ENCODE results near the gene CPXM2.
"Not testable (repeated sequence)": the region's sequence is repeated elsewhere in the genome, so short reads cannot be mapped to it uniquely, and the experiment has no call there.

The CPXM2 gene

DNA sequence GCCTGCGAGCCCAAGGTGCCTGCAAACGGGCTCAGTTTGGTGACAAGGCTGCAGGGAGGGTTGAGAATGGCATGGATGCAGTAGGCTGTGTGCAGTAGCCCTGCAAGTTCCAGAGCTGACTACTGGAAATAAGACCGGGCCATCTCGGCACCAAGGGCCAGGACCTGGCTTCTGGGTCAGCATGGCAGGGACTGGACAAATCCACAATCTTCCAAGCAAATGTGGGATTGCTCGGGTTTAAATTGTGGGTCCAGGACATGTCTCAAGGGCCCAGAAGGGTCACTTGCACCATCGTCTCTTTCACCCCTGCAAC lies 147.4 kb downstream of the CPXM2 start:
- no peak for DNase-seq (ENCODE audit: low read depth in 2 of 2)

DNA sequence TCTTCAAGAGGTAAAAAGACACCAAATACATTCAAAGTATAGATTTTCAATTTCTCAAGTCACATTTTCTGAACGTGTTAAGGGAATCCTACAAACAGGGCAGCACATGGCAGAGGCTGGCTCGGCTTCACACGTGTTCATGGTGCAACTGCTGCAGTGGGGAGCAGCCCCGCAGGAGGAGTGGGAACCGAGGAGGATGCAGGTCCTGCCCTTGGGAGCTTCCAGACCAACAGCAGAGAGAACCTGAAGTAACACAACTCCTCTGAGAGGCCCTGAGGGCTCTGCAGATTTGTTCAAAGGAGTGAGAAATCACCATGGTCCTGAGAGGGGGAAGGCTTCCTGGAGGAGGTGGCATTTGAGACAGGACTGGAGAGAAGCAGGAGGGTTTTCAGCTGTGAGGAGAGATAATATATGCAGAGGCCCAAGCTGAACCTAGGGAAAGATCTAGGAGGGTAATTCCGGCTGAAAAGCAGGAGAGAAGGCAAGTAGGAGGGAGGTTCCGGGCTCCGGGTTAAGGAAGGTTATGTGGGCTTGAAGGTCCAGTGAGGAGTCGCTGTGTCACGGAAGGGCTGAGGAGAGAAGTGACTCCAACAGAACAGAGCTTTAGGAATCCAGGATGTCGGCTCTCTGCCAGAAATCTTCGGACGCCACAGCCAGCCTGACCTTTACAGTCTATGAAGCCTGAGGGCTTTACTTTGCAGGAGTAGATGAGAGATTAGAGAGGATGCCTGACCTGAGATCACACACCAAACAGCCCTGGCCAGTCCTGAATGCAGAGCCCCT lies 148.0 kb downstream of the CPXM2 start:
- DNase-seq (ENCODE audit: low read depth in 2 of 2), result no peak

DNA sequence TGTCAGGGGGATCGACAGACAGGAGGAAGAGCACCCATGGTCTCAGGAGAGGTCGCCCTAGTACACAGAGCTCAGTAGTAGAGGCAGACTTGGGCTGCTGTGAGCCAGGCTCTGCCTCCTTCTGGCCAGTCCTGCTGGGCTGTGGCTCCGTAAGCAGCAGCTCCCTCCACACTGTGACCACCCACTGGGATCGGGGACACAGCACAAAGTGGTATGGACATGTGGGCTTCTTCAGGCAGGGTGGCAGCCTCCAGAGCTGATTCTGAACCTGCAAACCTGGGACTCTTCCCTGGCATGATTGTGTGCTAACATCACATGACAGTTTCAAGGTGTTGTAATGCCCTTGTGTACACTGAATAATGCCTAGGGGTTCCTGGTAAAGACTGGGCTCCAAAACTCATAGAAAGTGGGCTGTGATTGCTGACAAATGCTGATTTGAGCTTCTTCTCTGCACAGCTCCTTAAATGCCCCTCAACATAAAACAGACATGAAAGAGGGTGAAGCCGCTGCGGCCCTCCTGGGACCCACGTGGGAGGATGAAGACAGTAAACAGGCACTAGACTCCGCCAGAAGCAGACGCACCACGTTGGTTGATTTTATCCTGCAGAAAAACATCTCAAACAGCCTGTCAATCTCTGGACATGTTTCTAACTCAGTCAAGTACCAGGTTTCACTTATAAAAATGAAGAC lies 148.7 kb downstream of the CPXM2 start:
- DNase-seq (ENCODE audit: low read depth in 2 of 2), result no peak

DNA sequence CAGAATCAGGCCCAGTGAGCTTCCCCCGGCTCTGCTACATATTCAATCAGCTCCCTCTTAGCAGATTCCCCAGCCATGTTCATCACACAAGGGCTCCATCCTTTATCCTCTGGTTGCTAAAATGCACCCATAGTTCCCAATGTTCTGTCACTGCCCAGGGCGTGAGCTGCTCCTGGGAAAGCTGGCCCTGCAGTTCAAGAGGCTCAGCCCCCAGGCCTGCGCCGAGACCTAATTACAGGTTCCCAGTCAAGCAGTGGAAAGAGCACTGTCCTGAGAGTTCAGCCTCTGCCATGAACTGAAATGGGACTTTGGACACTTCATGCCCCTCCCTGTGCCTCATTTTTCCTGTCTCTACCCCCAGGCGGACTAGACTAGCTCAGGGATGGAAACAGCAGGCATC lies 149.9 kb downstream of the CPXM2 start:
- DNase-seq (ENCODE audit: low read depth in 2 of 2), result no peak

DNA sequence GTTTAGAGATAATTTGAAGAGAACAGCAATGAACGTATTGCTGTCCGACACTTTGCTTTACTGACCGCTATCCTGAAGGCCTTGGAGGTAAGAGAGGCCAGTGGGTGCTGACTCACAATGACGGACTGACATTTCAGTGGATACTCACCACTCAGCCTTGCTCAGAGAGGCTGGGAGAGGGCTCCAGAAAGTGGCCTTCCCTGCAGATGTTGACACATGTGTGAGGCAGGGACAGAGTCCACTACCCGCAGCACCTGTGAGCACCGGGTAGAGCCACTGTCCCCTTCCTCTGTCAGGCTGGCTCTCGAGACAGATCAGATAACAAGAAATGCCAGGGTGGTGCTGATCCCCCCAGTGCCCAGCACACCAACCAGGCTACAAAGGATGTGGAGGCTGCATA lies 150.5 kb downstream of the CPXM2 start:
- no peak for DNase-seq (ENCODE audit: low read depth in 2 of 2)

DNA sequence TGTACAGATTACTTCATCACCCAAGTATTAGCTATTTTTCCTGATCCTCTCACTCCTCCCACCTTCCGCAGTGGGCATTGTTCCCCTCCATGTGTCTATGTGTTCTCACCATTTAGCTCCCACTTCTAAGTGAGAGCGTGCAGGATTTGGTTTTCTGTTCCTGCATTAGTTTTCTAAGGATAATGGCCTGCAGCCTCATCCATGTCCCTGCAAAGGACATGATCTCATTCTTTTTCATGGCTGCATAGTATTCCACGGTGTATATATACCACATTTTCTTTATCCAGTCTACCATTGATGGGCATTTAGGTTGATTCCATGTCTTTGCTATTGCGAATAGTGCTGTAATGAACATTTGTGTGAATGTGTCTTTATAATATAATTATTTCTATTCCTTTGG lies 154.7 kb downstream of the CPXM2 start:
- DNase-seq (ENCODE audit: low read depth in 2 of 2), result not testable (repeated sequence)

DNA sequence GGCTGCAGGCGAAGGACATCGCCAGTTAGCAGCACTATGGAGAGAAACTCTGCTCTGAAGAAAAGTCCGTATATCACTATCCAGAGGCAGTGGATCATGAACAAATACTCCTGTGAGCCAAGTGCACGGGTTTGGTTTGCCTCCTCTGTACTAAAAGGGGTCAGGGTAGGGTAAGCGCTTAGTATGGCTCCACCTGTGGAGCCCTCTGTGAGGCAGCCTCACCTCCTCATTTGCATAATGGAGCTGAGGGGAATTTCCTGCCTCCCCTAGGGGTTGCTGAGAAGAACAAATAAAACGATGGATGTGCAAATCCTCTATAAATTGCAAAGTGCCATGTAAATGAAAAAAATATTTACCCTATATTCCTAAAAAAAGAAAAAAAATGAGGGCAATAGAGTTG lies 162.1 kb downstream of the CPXM2 start:
- DNase-seq (ENCODE audit: low read depth in 2 of 2), result no peak

DNA sequence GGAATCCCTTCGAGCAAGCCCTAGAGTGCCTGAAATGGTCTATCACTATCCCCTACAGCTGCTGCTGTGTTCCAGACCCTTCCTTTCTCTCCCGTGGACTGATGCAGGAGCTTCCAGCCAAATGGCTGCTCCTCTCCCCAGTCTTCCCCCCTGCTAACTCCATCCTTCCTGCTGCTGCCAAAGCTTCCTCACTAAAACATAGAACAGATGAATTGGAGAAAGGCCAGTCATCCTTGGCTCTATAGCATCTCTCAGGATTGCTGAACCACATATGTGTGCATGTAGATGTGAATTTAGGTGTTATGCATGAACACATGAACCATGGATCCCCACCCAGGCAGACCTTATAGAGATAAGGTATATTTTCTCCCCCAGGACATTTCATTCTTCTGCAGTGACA lies 164.8 kb downstream of the CPXM2 start:
- no peak for DNase-seq (ENCODE audit: low read depth in 2 of 2)

DNA sequence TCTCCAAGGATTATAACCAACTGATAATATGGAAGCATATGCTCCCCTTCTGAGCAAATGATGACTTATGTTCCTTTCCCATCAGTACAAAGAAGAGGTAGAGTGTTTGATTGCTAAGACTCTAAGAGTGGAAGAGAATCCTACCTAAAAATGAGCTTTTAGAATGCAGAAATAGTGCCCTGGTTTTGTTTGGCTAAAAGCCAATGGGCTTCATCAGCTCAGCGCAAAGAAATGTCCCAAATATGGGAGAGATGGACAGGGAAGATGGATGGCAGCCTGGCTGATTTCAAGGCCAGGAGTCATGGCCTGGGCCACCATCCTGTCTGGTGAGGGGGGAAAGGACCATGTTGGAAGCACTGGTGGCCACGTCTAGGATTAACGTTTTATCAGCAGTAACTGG lies 165.2 kb downstream of the CPXM2 start:
- DNase-seq (ENCODE audit: low read depth in 2 of 2), result no peak

DNA sequence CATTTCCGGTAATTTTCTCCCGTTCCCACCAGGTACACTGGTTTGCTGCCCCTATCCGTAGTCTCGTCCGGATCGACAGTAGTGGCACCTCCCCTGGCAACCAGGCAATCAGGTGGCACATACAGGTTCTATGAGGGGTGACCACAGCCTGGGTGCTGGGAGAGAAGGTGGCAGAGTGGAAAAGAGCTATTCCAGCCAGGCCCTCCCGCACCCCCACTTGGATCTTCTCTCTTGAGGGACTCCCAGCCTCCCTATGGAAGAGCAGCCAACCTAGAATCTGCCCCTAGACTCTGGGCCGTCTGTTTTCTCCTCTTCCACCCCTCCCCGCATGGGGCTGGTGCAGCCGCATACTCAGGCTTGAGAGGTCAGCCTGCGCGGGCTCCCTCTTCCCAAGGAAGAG lies 166.9 kb downstream of the CPXM2 start:
- DNase-seq (ENCODE audit: low read depth in 2 of 2), result no peak

DNA sequence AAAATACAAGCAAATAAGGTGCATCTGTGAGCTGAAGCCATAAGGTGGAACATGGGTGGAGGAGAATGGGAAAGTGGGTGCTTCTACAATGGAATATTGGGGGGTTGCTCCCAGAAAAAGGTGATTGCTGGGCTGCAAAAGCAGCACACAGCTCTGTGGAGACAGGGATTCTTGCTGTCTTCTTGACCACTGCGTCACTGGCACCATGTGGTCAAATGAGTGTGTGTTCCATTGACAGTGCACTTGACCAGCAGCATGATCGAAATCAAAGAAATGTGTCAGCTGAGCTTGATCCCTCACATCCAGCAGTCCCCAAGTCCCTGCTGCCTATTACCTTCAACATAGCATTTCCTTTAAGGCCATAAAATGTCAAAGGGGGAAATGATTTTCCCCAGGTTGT lies 169.3 kb downstream of the CPXM2 start:
- no peak for DNase-seq (ENCODE audit: low read depth in 2 of 2)

DNA sequence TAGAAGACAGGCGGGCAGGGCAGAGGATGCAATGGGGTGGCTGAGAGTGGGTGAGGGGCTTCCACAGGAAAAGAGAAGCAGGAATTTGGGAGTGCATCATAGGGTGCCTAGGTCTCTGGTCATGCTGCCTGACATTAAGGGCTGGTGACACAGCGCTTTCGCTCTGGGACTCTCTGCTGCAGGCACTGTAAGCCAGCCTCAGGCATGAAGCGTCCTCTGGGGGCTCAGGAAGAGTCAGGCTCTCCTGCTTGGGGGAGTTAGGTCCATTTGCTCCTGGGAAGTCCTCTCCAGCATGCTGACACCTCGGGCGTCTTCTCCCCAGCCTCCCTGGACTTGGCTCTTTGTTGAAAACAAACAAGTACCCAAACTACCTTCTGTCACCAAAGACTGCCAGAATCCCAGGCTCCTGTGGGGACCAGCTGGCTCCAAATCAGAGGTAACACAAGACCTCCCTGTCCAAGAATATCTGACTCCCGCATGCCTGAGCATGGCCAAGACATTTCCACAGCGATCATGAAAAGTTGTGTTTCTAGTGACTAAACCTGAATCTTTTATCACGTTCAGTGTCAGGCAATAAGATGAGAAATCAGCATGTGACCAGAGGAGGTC lies 170.1 kb downstream of the CPXM2 start:
- no peak for DNase-seq (ENCODE audit: low read depth in 2 of 2)

DNA sequence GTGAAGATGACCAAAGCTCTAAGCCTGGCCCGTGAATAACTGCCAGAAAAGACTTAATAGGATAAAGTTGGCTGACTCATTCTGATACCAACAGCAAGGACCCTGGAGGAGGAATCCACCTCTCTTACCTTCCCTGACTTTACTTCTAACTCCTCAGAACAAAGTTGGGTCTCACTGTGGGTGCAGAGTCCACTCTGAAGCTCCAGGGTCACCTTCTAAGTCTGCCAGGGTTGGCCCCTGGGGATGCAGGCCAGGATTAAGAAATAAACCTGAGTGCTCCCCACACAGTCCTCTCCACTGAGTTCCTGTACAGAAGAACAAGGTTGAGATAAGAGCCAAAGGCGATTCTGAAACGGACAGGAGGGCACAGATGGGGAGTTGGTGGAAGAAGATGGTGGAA lies 171.1 kb downstream of the CPXM2 start:
- DNase-seq (ENCODE audit: low read depth in 2 of 2), result no peak

DNA sequence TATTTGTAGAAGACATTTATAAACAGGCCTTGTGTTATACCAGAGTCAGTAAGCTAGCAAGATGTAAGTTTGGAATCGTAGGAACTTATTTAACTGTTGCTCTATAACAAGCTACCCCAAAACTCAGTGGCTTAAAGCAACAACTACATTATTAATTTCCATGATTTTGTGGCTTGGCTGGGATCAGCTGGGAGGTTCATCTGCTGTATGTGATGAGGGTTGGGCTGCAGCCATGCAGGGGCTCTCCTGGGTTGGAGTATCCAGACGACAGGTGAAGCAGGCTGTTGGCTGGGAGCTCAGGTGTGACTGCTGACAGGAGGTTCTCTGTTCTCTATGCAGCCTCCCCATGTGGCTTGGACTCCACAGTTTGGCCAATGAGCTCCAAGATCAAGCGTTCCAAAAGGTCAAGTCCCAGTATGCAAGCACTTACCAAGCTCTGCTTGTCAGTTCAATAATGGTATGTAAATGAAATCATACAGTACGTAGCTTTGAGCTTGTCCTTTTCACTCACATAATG lies 173.0 kb downstream of the CPXM2 start:
- no peak for DNase-seq (ENCODE audit: low read depth in 2 of 2)

DNA sequence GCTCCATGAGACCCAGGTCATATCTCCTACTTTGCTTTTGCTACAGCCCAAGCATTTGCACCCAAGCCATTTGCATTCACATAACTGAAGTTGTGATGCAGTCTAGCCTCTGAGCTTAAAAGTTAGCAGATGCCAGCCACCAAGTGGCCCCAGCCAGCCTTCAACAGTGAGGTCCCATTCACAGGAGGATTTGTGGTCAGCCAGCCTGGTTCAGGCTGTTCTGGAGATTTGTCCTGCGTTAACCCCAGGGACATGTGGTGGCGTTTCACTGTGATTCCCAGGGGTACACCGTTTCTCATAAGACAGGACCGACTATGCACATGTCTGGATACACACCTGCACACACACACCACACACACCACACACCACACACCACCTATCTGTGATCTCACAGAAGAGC lies 174.3 kb downstream of the CPXM2 start:
- DNase-seq (ENCODE audit: low read depth in 2 of 2), result no peak

DNA sequence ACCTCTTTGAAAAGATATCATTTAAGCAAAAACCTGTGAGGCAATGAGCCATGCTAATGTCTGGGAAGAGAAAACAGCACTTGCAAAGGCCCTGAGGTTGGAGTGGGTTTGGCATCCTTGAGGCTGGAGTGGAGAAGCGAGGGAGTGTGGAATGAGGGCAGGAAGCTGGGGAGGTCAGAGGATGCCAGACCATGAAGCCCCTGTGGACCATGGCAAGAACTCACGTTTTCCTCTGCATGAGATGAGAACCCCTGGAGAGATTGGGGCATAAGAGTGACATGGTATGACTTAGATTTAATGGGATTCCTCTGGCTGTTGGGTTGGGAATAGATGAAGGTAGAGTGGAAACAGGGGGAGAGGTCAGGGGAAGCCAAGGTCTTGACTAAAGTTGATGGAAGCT lies 176.1 kb downstream of the CPXM2 start:
- DNase-seq (ENCODE audit: low read depth in 2 of 2), result no peak

DNA sequence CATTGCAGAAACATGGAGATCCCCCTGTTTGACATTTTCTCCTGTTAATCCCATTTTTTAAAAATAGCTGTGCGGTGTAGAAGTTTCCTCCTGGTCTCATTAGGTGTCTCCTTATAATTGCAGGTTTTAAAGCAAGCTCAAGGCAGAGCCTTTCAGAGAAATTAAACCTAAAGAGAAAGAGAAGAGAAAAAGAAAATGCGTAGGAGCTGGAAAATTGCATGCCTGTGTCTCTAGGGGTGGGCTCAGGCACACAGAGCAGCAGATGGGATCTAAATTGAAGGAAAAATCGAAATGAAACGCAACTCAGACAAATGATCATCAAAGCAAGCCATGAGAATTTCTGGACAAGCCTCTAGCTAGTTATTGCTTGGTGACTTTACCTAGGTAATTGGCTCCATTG lies 185.4 kb downstream of the CPXM2 start:
- no peak for DNase-seq (ENCODE audit: low read depth in 2 of 2)

DNA sequence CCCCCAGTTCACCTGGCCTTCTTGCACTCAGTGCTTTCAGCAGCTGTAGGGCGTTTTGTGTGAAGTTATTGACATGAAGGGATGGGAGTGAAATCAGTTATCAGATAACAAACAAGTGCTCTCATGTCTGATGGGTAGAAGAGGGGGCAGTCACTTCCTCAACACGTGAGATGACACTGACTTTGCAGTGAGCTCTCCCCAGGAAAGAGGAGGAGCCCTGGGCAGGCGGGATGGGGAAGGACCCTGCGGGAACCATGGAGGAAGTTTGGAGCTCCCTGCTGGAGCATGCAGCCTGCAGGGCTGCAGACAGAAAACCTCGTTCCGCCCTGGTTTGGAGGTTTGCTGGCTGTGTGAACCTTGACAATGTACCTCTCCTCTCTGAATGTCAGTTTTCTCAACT lies 186.8 kb downstream of the CPXM2 start:
- DNase-seq (ENCODE audit: low read depth in 2 of 2), result no peak

DNA sequence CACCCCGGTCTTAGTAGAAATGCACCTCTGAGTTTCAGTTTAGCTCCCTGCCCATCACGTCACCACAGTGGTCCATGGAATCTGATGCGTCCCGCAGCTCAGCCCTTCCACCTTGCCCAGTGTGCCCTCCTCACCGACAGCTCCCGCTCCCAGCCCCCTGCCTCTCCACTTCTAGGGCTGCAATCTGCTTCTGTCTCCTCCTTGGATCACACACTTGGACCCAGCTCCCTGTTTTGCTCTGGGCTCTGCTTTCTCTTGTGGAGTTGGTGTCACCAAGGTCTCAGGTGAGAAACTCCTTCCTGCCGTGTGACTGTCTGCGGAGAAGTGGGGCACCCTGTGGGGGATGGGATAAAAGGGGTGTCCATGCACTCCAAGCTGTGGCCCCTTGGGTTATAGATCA lies 187.5 kb downstream of the CPXM2 start:
- no peak for DNase-seq (ENCODE audit: low read depth in 2 of 2)

DNA sequence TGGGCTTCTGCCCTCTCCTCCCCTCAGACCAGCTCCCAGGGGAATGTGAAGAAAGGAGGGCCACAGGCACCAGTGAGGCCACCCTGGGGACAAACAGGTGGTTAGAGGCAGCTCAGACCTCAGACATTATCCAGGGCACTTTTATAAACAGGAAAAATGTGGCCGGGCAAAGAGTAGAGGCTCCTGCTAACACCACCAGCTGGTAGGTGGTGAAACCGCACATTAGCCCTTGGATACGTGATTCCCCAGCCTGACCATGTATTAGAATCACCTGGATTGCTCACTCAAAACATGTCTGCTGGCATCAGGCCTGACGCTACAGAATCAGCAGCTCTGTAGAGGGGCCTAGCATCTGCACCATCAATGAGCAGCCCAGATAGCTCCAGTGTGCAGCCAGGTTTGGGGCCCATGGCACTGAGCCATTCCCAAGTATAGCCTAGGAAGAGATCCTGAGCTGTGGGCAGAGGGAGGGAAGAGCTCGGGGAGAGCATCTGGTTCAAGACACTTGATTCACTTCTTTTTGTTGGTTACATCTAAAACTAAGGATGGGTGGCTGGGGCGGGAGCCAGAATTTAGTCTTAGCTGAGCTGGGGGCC lies 188.3 kb downstream of the CPXM2 start:
- DNase-seq (ENCODE audit: low read depth in 2 of 2), result no peak

Data from stimulated activated CD4-positive, alpha-beta T cell treated with anti-CD3 and anti-CD28 coated beads, Interleukin-1b, Interleukin-23, amount 100 ng/mL, for 1 hour (primary cell).